ENCODE results near the gene AP1M2.
"Not testable (repeated sequence)": the region's sequence is repeated elsewhere in the genome, so short reads cannot be mapped to it uniquely, and the experiment has no call there.

The AP1M2 gene

DNA sequence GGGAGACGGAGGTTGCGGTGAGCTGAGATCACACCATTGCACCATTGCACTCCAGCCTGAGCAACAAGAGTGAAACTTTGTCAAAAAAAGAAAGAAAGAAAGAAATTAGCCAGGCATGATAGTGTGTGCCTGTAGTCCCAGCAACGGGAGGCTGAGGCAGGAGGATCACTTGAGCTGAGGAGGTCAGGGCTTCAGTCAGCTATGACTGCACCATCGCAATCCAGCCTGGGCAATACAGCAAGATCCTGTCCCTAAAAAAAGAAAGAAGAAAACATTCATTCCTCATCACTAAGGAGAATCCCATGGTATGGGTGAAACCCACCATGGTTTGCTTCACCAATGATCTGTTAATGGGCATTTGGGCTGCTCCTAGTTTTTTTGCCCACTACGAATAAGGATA lies 13.0 kb upstream of the AP1M2 start:
- no peak for DNase-seq

DNA sequence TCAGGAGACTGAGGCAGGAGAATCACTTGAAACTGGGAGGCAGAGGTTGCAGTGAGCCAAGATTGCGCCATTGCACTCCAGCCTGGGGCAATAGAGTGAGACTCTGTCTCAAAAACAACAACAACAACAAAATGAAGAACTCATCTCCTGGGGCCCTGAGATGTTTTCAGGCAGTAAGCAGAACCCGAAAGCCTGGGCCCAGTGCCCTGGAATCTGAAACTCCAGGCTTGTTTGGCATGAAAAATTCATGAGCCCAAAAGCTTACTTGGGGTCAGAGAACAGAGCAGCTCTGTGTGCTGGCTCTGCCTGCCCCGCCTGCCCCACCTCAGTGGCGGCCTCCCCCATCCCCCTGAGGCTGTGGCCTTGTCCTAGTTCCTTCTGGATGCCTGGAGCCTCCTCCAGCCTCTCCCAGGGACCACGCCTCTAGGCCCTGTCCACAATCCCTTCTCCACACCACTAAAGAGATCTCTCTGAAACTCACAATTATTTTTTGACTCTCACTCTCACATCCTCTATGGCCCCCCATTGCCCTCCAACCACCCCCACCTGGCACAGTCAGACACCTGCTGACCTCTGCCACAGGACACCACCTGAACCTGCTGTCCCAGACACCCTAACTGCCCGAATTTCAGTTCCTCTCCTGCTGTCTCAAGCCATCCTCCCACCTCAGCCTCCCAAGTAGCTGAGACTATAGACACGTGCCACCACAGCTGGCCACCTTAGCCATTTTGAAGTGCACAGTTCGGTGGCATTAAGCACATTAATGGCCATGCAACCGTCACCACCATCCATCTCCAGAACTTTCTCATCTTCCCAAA lies 6.9 kb upstream of the AP1M2 start:
- DNase-seq: no peak

- no peak for DNase-seq
Measured at GRCh38 chr19:10593148-10593547, 6.0 kb upstream of the AP1M2 start.

GRCh38 chr19:10587839-10588150 lies 683 bp upstream of the AP1M2 start:
- DNase-seq: no peak

- DNase-seq: no peak
Measured at GRCh38 chr19:10586396-10586795, 716 bp downstream of the AP1M2 start.

DNA sequence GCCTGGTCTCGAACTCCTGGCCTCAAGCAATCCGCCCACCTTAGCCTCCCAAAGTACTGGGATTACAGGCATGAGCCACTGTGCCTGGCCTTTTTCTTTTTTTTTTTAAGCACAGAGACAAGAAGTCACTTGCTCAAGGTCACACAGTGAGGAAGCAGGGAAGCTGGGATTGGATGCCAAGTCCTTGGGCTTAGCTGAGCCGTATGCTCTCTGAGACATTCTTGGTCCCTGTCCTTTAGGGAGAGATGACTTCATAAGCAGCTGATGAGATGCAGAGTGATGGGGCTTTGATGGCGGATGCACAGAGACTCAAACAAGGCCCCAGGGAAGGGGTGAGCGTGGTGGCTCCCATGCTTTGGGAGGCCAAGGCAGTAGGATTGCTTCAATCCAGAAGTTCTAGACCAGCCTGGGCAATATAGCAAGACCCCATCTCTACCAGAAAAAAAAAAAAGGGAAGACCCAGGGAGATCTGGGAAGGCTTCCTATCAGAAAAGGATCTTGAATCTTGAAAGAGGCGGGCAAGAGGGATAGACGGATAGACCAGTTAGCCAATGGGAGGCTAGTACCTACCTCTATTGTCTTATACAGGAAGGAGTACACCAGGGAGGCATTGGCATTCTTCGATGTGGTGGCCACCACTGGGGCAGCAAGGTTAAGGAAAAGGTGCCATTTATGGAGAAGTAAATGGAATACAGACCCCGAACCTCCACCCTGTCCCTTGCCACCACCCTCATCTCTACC lies 3.9 kb downstream of the AP1M2 start:
- DNase-seq: no peak

GRCh38 chr19:10582091-10582490 lies 5.0 kb downstream of the AP1M2 start:
- no peak for DNase-seq

- DNase-seq: peak; percentile 91 to 93
Measured at GRCh38 chr19:10580979-10581631, 6.0 kb downstream of the AP1M2 start.

DNA sequence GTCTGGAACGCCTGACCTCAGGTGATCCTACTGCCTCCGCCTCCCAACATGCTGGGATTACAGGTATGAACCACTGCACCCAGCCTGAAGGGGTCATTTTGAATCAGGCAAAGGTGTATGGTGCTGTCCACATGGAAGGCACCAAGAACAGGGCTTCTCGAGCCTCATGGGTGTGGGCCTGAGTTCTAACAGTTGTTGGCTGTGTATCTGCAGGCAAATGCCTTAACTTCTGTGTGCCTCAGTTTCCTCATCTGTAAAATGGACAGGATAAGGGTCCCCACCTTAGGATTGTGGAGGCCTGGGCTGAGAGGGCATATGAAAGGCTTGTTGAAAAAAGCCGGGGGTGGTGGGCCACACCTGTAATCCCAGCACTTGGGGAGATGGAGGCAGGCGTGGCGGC lies 9.2 kb downstream of the AP1M2 start:
- DNase-seq: no peak

- no peak for DNase-seq
Measured at GRCh38 chr19:10575011-10575716, 11.9 kb downstream of the AP1M2 start.

- no peak for DNase-seq
Measured at GRCh38 chr19:10574462-10574861, 12.7 kb downstream of the AP1M2 start.

GRCh38 chr19:10573793-10574192 lies 13.3 kb downstream of the AP1M2 start:
- DNase-seq: not testable (repeated sequence)

DNA sequence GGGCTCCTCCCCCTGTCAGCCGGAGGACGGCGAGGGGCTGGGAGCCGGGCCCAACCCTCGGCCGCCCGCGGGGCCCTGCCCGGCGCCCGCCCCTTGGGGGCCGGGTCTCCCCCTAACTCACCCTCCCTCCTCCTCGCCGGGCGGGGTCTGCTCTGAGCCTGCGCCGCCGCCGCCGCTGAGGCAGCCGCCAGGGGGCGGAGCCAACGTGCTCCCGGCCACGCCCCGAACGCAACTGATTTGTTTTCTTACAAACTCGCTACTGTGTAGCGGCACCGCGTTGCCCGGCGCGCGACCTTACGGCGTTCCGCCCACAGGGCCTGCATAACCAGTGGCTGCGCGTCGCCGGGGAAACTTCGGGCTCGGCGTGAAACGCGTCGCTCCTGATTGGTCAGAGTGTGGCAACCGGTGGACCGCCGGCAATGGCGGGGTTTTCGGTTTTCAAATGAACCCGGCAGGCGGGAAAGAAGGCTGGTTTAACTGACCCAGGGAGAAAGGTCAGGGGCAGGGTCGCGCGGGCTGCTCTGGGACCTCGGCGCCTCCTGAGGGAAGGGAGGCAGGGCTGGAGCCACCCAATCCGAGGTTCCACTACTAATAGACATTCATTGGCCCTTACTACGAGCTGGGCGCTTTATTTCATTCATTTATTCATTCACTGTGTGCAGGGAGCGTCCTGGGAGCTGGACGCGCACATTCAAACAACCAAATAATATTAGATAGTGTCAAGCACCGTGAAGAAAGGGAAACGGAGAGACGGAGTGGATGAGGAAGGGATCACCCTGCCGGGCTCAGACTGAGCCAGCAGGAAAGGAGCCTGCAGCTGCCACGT lies 18.1 kb downstream of the AP1M2 start, which contains the start of gene CDKN2D:
TSS of gene CDKN2D (minus strand) at position 154 of the 826 bp plus-strand sequence. CDS start 326 bp downstream, outside the sequence.
- DNase-seq: peak; percentile 97 to 99

DNA sequence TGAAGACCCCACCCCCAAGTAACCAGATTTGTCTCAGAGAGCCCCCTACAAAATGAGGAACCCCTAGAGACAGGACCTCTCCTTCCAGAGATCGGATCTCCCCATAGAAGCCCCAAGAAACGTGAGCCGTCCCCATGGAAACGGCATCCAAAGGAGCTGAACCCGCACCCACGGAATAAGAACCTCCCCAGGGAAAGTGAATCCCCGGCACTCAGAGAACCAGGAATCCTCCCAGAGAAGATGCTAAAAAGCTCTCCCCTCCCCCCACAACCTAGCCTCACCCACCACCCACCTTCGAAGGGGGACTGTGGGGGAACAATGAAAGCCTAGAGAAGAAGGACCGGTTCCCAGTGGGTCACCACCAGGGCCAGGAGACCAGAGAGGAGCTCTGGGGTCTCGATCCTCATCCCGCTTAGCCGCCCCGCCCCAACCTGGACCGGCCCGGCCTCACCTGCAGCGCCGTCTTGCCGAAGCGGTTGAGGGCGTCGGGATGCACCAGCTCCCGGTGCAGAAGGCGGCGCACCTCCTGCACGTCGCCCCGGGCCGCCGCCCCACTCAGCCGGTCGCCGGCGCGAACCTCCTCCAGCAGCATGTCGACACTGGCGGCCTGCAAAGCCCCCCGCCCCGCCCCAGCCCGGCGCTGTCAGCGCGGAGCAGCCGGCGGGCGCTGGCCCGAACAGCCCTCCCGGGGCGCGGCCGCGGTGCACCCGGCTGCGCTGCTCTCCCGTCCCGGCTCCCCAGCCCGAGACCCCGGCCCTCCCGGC lies 18.9 kb downstream of the AP1M2 start:
- DNase-seq: peak in 1 of 2 experiments; percentile 67

DNA sequence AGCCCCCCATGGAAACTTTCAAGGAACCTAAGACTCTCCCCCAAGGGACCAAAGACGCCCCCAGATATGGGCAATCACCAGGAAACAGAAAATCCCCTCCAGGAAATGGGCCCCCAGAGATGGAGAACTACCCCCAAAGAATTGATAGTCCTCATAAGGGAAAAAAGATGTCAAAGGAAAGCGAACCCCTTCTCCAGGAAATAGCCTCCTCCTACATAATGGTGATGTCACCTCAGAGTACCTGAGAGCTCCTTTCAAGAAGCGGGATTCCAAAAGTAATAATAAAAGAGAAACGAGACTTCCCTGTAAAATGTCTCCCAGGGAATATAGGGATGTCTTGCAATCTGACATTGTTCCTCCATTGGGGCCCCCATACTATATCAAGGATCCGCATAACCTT lies 19.5 kb downstream of the AP1M2 start:
- no peak for DNase-seq

DNA sequence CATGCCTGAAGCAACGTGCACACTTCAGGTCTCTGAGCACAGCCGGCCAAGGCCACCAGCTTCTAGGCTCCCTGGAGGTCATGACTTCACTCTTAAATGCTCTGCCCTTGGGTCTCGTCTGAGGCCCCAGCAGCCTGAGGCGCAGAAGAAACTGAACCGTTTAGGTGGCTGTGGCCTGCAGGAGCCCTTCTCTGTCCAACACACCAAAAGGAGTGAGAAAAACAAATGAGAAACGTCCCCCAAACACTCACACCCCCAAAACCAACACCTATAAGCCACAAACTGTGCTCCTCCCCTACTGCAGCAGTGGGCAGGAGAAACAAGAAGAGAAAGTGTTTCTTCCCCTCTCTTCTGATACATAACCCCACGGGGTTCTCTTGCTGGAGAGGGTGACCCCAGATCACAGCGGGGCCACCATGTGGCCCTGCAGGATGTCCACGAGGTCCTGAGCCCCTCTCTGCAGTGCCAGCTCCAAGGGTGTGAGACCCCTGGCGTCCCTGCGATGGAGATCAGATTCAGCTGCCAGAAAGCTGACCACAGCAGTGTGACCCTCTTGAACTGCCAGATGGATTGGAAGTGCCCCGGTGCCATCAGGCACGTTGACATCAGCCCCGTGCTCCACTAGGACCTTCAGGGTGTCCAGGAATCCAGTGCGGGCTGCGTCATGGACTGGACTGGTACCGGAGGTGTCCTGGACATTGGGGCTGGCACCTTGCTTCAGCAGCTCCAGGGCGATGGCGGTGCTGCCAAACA lies 20.3 kb downstream of the AP1M2 start:
- no peak for DNase-seq

- DNase-seq: no peak
Measured at GRCh38 chr19:10566408-10566657, 20.8 kb downstream of the AP1M2 start.

DNA sequence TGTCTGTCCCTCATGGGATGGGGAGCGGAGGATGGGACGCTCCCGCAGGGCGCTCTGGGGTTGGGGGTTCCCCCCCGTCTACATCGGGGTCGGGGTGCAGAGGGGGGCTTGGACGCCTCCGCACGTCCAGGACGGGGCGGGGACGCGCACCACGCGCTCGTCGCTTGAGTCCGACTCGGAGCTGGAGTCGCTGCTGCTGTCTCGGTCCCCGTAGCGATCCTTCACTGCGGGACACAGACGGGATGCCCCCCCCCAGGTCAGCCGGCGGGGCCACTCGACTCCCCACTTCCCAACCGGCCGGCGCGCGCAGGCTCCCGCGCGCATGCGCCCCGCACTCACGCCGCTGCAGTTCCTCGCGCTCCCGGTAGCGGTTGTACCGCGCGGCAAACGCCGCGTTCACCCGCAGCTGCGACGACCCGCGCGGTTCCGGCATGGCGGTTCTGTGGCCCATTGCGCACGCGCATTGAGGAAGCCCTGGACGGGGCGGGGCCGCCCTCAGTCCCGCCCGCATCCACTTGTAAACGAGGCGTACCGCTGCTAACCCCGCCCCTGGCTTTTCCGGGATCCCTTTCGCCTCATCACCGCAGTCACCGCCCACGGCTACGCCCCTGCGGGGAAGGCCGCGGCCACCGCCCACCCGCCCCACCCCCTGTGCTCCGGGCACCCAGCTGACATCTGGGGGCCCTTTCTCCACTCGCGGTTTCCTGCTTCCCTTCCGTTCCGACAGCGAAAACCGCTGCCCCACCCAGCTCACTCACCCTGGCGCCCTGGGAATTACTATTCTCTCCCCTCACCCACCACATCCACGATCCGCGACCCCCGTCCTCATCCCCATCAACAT lies 21.3 kb downstream of the AP1M2 start, which contains the start of gene KRI1:
TSS of gene KRI1 (minus strand) at position 444 of the 841 bp plus-strand sequence. CDS start at position 433, 11 bp downstream.
- DNase-seq: peak; percentile 86 to 93

GRCh38 chr19:10565028-10565566 lies 22.0 kb downstream of the AP1M2 start:
- DNase-seq: peak in 1 of 2 experiments; percentile 26

Data from SHP77 (cell line).